Breast epithelium (tissue), 3 donors: ENCODE measurements around the gene CRY1. TPM values are rescaled to one million over a fixed set of nuclear protein-coding genes. Genes with fewer than 3 reads are reported as not detected.

Source experiments
- total RNA-seq, 3 donors: library from RNA; depleted of rRNA; stranded (reverse); fragments of >200 nt; gene quantifications; one replicate each; pipeline ENCODE4 v1.1.0, GENCODE V29; 2016

CRY1 gene
- total RNA-seq, 3 donors from 2014 or later: 24.0 to 81.5 (median 47.5) TPM

Other genes starting within 250 kb of the CRY1 start
- gene TMEM263, start 137.6 kb downstream of the CRY1 start, total RNA-seq: 10 to 100 TPM; 28.8 to 44.2 (median 37.0) TPM
- gene MTERF2, start 106.4 kb downstream of the CRY1 start, total RNA-seq: 10 to 100 TPM; 13.6 to 32.8 (median 18.0) TPM